Stimulated activated CD4-positive, alpha-beta T cell treated with anti-CD3 and anti-CD28 coated beads, Interleukin-1b, Interleukin-23, amount 100 ng/mL, for 48 hours (primary cell): ENCODE data around the gene TOR3A.

Experiments
- DNase-seq: peaks from one replicate; pipeline ENCODE4 v3.0.0-alpha.2; 2020

The TOR3A gene

DNA sequence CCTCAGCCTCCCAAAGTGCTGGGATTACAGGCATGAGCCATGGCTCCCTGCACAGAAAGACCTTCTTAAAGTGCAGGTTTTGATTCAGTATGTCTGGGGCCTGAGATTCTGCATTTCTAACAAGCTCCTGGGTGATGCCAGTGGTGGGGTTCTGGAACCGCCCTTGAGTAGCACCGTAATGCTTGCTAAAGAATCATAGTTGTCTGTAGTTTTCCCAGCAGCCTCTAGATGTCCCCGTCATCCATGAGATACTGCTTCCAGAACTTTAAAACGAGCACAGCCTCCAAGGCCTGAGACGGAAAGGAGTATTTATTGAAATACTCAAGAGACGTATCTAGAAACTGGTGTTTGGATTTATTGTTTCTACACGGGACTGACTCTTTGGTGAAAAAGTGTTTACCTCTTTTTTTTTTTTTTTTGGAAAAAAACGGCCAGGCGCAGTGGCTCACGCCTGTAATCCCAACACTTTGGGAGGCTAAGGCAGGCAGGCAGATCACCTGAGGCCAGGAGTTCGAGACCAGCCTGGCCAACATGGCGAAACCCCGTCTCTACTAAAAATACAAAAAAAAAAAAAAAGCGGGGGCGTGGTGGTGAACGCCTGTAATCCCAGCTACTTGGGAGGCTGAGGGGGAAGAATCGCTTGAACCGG lies 2.6 kb upstream of the TOR3A start:
- peak; percentile 49 for DNase-seq

DNA sequence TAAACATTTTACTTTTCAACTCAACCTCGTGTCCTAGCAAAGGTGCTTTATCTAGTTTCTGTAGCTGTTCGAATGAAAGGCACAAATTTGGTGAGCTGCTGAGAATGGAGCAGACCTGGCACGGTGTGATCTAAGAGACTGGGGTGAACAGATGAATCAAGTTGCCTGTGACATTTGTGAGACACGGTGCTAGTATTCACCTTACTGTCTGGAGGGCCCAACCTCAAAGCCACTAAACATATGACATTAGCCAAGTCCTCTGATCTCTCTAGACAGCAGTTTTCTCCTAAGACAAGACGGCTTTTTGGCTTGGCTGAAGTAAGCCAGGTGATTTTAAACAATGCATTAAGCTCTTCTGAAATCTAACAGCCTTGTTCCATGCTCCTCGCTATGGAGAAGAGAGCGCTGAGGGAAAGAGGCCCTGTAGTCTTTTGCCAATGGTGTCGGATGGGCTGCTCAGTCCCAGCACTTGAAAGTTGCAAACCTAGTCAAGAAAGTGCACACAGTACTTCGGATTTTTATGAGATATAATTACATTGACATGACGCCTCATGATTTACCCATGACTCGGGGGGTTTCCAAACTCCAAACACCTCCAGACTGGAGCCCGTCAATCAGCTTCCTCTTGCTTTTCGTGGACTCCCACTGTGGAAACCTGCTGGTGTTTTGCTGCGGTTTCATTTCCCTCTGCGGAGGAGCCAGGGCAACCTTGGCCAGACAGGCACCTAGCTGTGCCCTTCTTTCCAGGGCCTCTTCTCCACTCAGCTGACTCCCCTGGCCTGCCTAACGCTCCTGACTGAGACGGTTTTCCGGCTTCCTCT lies 794 bp upstream of the TOR3A start:
- peak; percentile 36 for DNase-seq

DNA sequence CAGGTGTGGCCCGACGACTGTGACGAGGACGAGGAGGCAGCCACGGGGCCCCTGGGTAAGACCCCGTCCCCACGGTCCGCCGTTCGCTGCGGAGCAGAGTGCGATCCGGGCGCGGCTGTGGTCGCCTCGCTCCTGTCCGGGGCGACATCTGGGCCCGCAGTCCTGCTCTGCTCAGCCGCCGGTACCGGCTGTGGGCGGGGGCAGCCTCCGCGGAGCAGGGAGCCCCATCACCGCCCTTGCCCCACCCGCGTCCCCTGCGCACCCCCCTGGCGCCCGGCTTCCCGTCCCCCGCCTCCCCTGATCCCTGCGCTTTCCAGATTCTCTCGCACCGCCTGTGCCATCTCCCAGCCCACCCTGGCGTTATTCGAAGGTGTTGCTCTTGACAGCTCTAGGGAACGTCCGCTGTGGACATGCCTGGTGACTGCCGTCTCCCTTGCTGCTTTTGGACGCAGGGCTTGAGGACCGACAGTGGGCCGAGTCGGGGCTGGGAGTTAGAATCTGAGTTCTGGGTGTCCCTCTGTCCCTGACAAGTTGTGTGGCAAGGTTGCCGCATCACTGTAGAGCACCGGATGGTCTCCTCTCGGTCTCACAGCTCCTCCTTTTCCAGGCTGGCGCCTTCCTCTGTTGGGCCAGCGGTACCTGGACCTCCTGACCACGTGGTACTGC lies 596 bp downstream of the TOR3A start:
- DNase-seq = peak; percentile 12

- DNase-seq = peak; percentile 7
These were observed 1.1 kb downstream of the TOR3A start for GRCh38 chr1:179082999-179083335.

DNA sequence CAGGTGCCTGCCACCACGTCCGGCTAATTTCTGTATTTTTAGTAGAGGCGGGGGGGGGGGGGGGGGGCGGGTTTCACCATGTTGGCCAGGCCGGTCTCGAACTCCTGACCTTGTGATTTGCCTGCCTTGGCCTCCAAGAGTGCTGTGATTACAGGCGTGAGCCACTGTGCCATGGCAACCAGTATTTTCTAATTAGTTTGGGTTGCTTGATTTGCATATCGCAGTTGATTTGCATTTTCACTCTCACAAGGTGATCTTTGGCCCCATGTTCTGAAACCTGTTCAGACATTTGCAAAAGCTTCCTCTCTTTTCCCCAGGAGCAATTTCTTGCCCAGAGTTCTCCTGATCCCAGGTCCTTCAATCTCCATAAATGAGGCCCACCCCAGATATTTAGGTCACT lies 1.7 kb downstream of the TOR3A start:
- no peak for DNase-seq

DNA sequence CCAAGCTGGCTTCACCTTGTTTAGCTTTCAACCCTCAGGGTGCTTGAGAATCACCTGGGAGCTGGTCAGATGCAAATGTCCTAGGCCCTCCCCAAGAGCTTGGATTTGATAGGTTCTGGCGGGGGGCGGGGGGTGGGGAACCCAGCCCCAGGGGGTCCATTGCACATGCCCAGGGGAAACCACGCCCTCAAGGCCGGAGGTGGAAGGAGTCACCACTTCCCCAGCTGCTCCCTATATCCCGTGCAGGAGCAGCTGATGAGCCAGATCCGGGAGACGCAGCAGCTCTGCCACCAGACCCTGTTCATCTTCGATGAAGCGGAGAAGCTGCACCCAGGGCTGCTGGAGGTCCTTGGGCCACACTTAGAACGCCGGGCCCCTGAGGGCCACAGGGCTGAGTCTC lies 5.8 kb downstream of the TOR3A start:
- no peak for DNase-seq

GRCh38 chr1:179089827-179090482 lies 8.1 kb downstream of the TOR3A start:
- DNase-seq = no peak

DNA sequence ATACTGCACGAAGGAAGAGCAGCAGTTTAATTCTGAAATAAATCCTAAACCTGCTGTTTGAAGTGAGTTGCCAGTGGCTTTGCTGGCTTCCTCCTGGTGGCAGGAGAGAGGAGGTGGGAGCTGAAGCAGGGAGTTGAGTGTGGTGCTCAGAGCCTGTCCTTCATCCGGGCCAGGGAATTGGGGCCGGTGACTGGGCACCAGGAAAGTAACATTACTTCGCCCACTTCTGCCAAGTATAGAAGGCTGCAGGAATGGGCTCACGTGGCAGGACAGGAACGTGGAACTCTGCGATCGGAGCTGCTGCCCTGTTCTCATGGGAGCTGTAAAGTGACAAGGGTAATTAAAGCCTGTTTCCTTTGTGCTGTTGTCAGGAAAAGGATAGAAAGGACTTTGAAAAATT lies 8.7 kb downstream of the TOR3A start:
- no peak for DNase-seq

GRCh38 chr1:179090923-179091322 lies 9.1 kb downstream of the TOR3A start:
- DNase-seq = no peak

DNA sequence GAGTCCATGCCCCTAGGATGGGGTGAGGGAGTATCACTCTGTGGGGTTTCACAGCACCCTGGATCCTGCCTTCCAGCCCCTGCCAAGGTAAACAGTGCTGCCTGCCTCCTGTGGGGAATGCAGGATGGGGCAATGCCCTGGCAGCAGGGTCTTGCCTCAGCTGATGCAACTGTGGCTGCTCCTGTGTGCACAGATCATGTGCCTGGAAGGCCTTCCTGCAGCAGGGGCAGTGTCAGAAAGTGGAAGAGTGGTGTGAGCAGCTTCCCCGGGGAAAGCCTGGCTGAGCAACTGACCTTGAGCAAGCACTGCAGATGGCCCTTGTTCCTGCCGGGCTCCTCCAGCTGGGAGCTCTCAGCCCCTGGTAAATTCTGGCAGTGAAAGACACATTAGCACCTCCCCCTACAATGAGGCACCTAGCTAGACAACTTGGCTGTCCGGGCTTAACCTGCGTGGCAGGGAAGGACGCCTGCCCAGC lies 9.9 kb downstream of the TOR3A start:
- DNase-seq = no peak

- no peak for DNase-seq
These were observed 11.1 kb downstream of the TOR3A start for GRCh38 chr1:179092896-179093461.

DNA sequence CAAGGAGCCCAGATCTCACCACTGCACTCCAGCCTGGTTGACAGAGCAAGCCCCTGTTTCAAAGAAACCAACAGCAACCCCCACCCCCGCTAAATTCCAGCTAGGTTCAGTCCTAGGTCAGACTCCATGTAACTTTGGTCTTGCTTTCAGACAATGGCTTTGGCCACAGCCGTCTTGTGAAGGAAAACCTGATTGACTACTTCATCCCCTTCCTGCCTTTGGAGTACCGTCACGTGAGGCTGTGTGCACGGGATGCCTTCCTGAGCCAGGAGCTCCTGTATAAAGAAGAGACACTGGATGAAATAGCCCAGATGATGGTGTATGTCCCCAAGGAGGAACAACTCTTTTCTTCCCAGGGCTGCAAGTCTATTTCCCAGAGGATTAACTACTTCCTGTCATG lies 12.9 kb downstream of the TOR3A start:
- DNase-seq = no peak

DNA sequence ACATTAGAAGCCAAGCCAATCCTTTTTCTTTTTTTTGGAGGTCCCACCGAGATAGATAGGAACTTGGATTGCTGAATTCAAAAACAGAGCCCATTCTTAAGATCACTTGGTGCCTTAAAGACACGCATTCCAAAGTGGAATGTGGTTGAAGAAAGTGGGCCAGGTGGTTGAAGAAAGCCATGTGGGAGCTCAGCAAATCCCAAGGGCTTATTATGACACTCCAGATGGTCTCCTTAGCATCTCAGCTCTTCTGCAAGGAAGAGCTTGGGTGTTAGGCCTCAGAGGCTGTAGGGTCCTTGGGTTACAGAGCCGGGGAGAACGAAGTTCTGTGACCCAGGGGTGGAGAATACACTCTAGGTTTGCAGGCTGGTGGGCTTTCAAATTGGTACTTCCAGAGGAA lies 13.5 kb downstream of the TOR3A start:
- DNase-seq = no peak

- no peak for DNase-seq
These were observed 14.1 kb downstream of the TOR3A start for GRCh38 chr1:179095924-179096323.

- DNase-seq = no peak
These were observed 18.0 kb downstream of the TOR3A start for GRCh38 chr1:179099891-179100290.

- DNase-seq = no peak
These were observed 19.7 kb downstream of the TOR3A start for GRCh38 chr1:179101566-179101965.

GRCh38 chr1:179103999-179104398 lies 22.1 kb downstream of the TOR3A start:
- no peak for DNase-seq

DNA sequence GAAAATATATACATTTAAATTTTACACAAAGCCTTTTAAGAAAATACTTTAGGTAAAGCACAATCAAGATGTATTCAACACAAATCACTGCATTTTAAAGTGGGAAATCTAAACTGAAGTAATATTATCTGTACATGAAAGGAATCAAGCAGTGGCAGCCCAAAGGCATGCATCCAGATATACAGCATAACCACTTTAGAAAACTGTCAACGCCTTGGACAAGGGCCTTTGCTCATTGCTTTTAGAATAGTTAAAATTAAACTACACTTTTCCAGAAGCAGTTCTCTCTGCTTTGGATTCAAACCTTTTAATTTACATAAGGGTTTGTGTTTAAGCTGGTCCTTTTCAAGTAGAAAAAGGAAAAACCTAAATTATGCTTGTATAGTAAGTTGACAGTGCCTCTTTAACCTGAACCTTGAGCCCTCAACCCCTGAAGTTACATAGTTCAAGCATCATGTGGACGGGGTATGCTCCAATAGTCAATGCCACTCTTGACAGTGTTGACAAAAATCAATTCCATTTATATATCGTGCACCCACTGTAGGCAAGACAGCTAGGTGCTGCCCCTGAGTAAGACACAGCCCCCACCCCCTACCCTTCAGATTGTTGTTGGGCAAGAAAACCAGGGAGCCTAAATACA lies 22.9 kb downstream of the TOR3A start:
- DNase-seq = no peak

GRCh38 chr1:179105393-179105792 lies 23.5 kb downstream of the TOR3A start:
- DNase-seq = no peak

DNA sequence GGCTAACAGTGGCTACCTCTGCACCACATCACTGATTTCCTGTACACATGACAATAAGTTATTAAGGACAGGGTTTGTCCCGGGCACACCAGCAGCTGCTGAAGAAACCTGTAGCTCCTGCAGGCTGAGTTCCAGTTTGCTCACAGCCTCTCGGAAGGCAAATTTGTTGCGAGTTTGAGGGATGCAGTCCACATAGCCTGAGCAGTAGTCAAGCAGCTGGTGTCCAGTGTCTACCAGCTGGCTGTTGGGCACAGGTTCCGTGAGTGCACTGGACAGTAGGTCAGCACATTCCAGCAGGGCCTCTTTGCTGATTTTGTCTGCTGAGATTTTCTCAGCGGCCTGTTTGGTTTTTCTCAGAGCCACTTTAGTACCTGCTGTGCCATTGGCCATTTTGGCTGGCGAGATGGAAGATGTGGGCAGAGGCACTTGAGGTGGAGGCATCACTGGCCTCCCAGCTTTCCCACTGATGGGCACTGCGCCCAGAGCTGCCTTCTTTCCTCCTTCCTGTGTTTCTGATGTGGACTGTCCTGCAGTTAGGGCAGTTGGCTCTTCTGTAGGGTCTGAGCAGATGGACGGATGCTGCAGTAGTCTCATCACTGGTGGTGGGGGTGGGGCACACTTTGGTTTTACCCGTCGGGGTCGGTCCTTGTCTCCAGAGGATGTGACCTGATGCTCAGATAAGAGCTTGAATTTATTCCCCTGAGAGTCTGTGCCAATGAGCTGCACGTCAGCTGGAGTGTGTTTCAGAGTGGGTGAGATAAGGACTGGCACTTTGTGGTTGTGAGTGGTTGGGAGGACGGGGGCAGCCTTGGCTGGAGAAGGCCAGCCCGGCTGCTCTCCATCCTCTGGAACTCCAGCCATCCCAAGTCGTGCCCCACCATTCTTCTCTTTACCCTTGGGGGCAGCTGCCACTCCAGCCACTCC lies 26.1 kb downstream of the TOR3A start:
- DNase-seq = no peak

DNA sequence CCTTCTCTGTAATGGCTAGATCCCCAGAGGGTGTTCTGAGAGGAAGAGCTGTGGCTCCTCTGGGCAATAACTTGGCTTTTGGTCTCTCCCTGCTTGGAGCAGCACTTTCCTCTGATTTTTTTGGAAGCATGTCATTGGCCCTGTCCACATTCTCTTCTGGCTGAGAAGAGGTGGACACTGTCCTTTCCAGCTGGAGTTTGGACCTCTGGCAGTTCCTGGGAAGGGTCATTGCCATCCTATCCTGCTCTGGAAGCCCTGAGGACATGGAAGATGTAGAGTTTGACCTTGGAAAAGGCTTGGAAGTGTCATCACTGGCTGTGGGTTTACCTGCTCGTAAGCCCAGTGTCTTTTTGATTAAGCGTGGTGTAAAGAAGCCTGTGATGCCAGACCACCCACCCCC lies 26.8 kb downstream of the TOR3A start:
- no peak for DNase-seq

DNA sequence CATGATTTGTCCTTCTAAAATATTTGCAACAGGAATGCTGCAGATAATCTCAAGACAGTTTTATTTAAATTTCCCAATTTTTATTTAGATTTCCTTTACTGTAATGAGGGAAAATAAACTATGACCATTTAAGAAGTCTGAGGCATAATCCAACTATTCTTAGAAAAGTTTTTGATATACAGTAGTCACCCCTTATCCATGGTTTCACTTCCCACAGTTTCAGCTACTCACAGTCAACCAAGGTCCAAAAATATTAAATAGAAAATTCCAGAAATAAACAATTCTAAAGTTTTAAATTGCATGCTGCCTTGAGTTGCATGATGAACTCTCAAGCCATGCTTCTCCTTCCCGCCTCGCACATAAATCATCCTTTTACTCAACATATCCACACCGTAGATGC lies 33.3 kb downstream of the TOR3A start:
- DNase-seq = no peak
